GM12878 (cell line): ENCODE measurements around the gene RTF2. TPM values are rescaled to one million over a fixed set of nuclear protein-coding genes. Genes with fewer than 3 reads are reported as not detected.

Experiments
- ATAC-seq: fragments of 200-7000 bp; cut with Tn5 transposase; 3 replicates; pipeline ENCODE4 v1.9.1; 2020; ENCODE audit warnings: mild to moderate bottlenecking, moderate library complexity
- BruUV-seq: library from RNA; stranded (reverse); fragments of 400-500 nt; replicated peaks from 2 replicates; lab custom pipeline; 2021; lab: Mats Ljungman, UMichigan
- CTCF ChIA-PET: fragments of 300-600 bp; sonication (Branson Sonifier 250); formaldehyde crosslinking; extraction: SDS; loops from one replicate; lab custom pipeline; 2021; ENCODE audit warnings: inconsistent platforms; lab: Yijun Ruan, JAX
- POLR2A ChIA-PET: fragments of 350-600 bp; formaldehyde crosslinking; extraction: SDS; loops from one replicate; lab custom pipeline; 2021; ENCODE audit warnings: inconsistent platforms; lab: Charles Lee
- RAD21 ChIA-PET: fragments of 300-600 bp; sonication (Branson Sonifier 250); formaldehyde crosslinking; loops from one replicate; lab custom pipeline; 2023; ENCODE audit warnings: antibody characterized with exemption; ENCODE audit not compliant: unreplicated experiment; lab: Charles Lee
- SMC1A ChIA-PET: fragments of 300-600 bp; sonication (Branson Sonifier 250); formaldehyde crosslinking; loops from one replicate; lab custom pipeline; 2023; ENCODE audit not compliant: unreplicated experiment, uncharacterized antibody; lab: Charles Lee
- DNase-seq: peaks from one replicate; pipeline ENCODE4 v3.0.0-alpha.2; 2011; ENCODE audit warnings: low read depth, low spot score
- FAIRE-seq: peaks from 3 replicates; lab custom pipeline; 2011; peaks lifted over from hg19 to GRCh38; lab: Jason Lieb, UNC
- H2AFZ ChIP-seq: 2 replicates; pipeline ENCODE4 v1.6.0; 2011; ENCODE audit warnings: low read depth, low read length, control low read depth; ENCODE audit not compliant: control insufficient read depth
- H3K27ac ChIP-seq: 2 replicates; pipeline ENCODE4 v1.5.1; 2011; ENCODE audit warnings: control low read depth; ENCODE audit not compliant: control insufficient read depth, insufficient read depth
- H3K27me3 ChIP-seq, 2 experiments: replicated peaks in 1 of 2; 2 replicates each; pipeline versions ENCODE4 v1.6.0 to v1.6.1; 2011; ENCODE audit warnings: low read length in 1 of 2; ENCODE audit not compliant: control insufficient read depth in 2 of 2, insufficient read depth in 2 of 2
- H3K36me3 ChIP-seq, 2 experiments: 2 replicates each; pipeline ENCODE4 v1.5.1; 2011; ENCODE audit warnings: low read length in 1 of 2; ENCODE audit not compliant: control insufficient read depth in 2 of 2, insufficient read depth in 2 of 2
- H3K4me1 ChIP-seq: 2 replicates; pipeline ENCODE4 v1.6.1; 2011; ENCODE audit warnings: mild to moderate bottlenecking, low read length, moderate library complexity, mixed read lengths; ENCODE audit not compliant: control insufficient read depth, insufficient read depth
- H3K4me2 ChIP-seq: 2 replicates; pipeline ENCODE4 v1.6.0; 2011; ENCODE audit warnings: control low read depth; ENCODE audit not compliant: control insufficient read depth, insufficient read depth
- H3K4me3 ChIP-seq: fragments of 200-600 bp; sonication (generic); 2 replicates; pipeline ENCODE4 v1.5.1; 2016
- H3K79me2 ChIP-seq: 2 replicates; pipeline ENCODE4 v1.6.0; 2011; ENCODE audit warnings: low read length; ENCODE audit not compliant: control insufficient read depth, insufficient read depth
- H3K9ac ChIP-seq: 2 replicates; pipeline ENCODE4 v1.8.0; 2011; ENCODE audit warnings: low read length, control low read depth, mixed read lengths; ENCODE audit not compliant: control insufficient read depth, insufficient read depth
- H3K9me3 ChIP-seq: replicated peaks from 3 replicates; pipeline ENCODE4 v1.5.1; 2011; ENCODE audit warnings: mild to moderate bottlenecking, low read length; ENCODE audit not compliant: control insufficient read depth, insufficient read depth
- H4K20me1 ChIP-seq: 2 replicates; pipeline ENCODE4 v1.6.0; 2011; ENCODE audit not compliant: control insufficient read depth, insufficient read depth
- ATF3 ChIP-seq: IDR thresholded peaks from 2 replicates; pipeline ENCODE4 v1.6.1; 2011; ENCODE audit warnings: low read depth, mild to moderate bottlenecking, low read length, moderate library complexity, borderline replicate concordance; ENCODE audit errors: extremely low read depth
- BHLHE40 ChIP-seq, 2 experiments: fragments of 450-650 bp in 1 of 2; IDR thresholded peaks; 2 replicates each; pipeline ENCODE4 v1.6.1; 2011 to 2017; ENCODE audit warnings: low read depth in 2 of 2, borderline replicate concordance in 1 of 2, improper control_type of control experiment in 1 of 2, low read length in 1 of 2, mild to moderate bottlenecking in 1 of 2
- CREM ChIP-seq: IDR thresholded peaks from 2 replicates; pipeline ENCODE4 v1.6.1; 2014; ENCODE audit warnings: antibody characterized with exemption, low read depth
- DPF2 ChIP-seq: fragments of 450-650 bp; IDR thresholded peaks from 2 replicates; pipeline ENCODE4 v1.6.1; 2017; ENCODE audit warnings: mild to moderate bottlenecking
- EGR1 ChIP-seq, 2 experiments: IDR thresholded peaks; 1 replicate in 1 of 2; 2 replicates in 1 of 2; pipeline ENCODE4 v1.6.1; 2011 to 2012; ENCODE audit warnings: low read depth in 2 of 2, low read length in 2 of 2, borderline replicate concordance in 1 of 2, mild to moderate bottlenecking in 1 of 2, moderate library complexity in 1 of 2
- EP300 ChIP-seq, 2 experiments: fragments of 150-350 bp in 1 of 2; IDR thresholded peaks; 2 replicates each; pipeline ENCODE4 v1.6.1; 2011 to 2012; ENCODE audit warnings: low read depth in 2 of 2, low read length in 2 of 2, borderline replicate concordance in 1 of 2, improper control_type of control experiment in 1 of 2, inconsistent platforms in 1 of 2; ENCODE audit not compliant: control insufficient read depth in 1 of 2
- ESRRA ChIP-seq: IDR thresholded peaks from 2 replicates; pipeline ENCODE4 v1.6.1; 2012; ENCODE audit warnings: mild to moderate bottlenecking, low read length, improper control_type of control experiment
- GATAD2B ChIP-seq: fragments of 450-650 bp; conservative IDR thresholded peaks from 2 replicates; pipeline ENCODE4 v1.6.1; 2017; ENCODE audit warnings: low read depth, mild to moderate bottlenecking, moderate library complexity
- HDGF ChIP-seq: fragments of 450-650 bp; IDR thresholded peaks from 2 replicates; pipeline ENCODE4 v1.6.1; 2016; ENCODE audit warnings: antibody characterized with exemption
- IKZF2 ChIP-seq, 2 experiments: fragments of 450-650 bp; IDR thresholded peaks; 2 replicates each; pipeline ENCODE4 v1.6.1; 2017; ENCODE audit warnings: mild to moderate bottlenecking in 2 of 2, moderate library complexity in 2 of 2
- IRF4 ChIP-seq: IDR thresholded peaks from 2 replicates; pipeline ENCODE4 v1.6.1; 2011; ENCODE audit warnings: low read depth, low read length
- JUNB ChIP-seq: IDR thresholded peaks from 2 replicates; pipeline ENCODE4 v1.6.1; 2016; ENCODE audit warnings: antibody characterized with exemption, mild to moderate bottlenecking
- MEF2A ChIP-seq: IDR thresholded peaks from 2 replicates; pipeline ENCODE4 v1.6.1; 2011; ENCODE audit warnings: low read depth, mild to moderate bottlenecking, low read length, moderate library complexity; ENCODE audit not compliant: insufficient read depth
- MTA2 ChIP-seq: fragments of 450-650 bp; IDR thresholded peaks from 2 replicates; pipeline ENCODE4 v1.6.1; 2016; ENCODE audit warnings: low read depth, mild to moderate bottlenecking, moderate library complexity
- PKNOX1 ChIP-seq: fragments of 450-650 bp; IDR thresholded peaks from 2 replicates; pipeline ENCODE4 v1.6.1; 2016; ENCODE audit warnings: mild to moderate bottlenecking
- POLR2AphosphoS2 ChIP-seq: IDR thresholded peaks from 2 replicates; pipeline ENCODE4 v1.6.1; 2011; ENCODE audit warnings: low read depth, mild to moderate bottlenecking, low read length, improper control_type of control experiment, moderate library complexity
- SMC3 ChIP-seq: IDR thresholded peaks from 2 replicates; pipeline ENCODE4 v1.6.1; 2011; ENCODE audit warnings: low read length, improper control_type of control experiment, borderline replicate concordance
- STAT3 ChIP-seq: IDR thresholded peaks from 2 replicates; pipeline ENCODE4 v1.6.1; 2011; ENCODE audit warnings: low read depth, low read length, improper control_type of control experiment
- TBL1XR1 ChIP-seq: IDR thresholded peaks from 2 replicates; pipeline ENCODE4 v1.6.1; 2012; ENCODE audit warnings: low read depth, low read length, improper control_type of control experiment
- TCF12 ChIP-seq: IDR thresholded peaks from 2 replicates; pipeline ENCODE4 v1.6.1; 2011; ENCODE audit warnings: low read depth, mild to moderate bottlenecking, low read length
- TCF3 ChIP-seq: IDR thresholded peaks from 2 replicates; pipeline ENCODE4 v1.6.1; 2012; ENCODE audit warnings: low read depth, mild to moderate bottlenecking, low read length, borderline replicate concordance; ENCODE audit not compliant: insufficient read depth
- YBX1 ChIP-seq: fragments of 450-650 bp; IDR thresholded peaks from 2 replicates; pipeline ENCODE4 v1.6.1; 2016; ENCODE audit warnings: antibody characterized with exemption
- ZNF622 ChIP-seq: fragments of 450-650 bp; IDR thresholded peaks from 2 replicates; pipeline ENCODE4 v1.6.1; 2017; ENCODE audit warnings: mild to moderate bottlenecking, inconsistent platforms
- WGBS: methylation state at CpG from one replicate; pipeline ENCODE4 v1.1.6; 2016; ENCODE audit warnings: low lambda C conversion rate; ENCODE audit not compliant: insufficient replicate concordance, insufficient coverage; ENCODE audit errors: missing lambda C conversion rate; 5-methylcytosine and 5-hydroxymethylcytosine counted together
- in situ Hi-C: fragments of 300-500 bp; cut with MboI; formaldehyde crosslinking; loops from 9 replicates; pipeline ENCODE4 v1.14.3; 2018; ENCODE audit warnings: mixed read lengths
- intact Hi-C: fragments of 100-400 bp; cut with micrococcal nuclease; formaldehyde crosslinking; loops from one replicate; pipeline ENCODE4 v1.14.2; 2022; ENCODE audit not compliant: unreplicated experiment
- polyA plus RNA-seq, 11 experiments: library from polyadenylated mRNA; depleted of rRNA in 4 of 11; unstranded in 6 of 11; stranded (reverse) in 5 of 11; fragments of >200 nt; fragmentation: Nextera tagmentation in 4 of 11; fragmentation: Illumina TruSeq in 1 of 11; extraction: Ambion mirVana in 4 of 11; extraction: Trizol in 1 of 11; gene quantifications; 1 replicate in 1 of 11; 2 replicates in 10 of 11; pipeline versions ENCODE4 v1.2.1 to v1.2.3, GENCODE V29; 2011 to 2016; ENCODE audit warnings: inconsistent platforms in 2 of 11, missing spikeins in 2 of 11, low read depth in 1 of 11
- total RNA-seq, 4 experiments: library from RNA; depleted of rRNA in 3 of 4; stranded (reverse); fragments of >200 nt in 3 of 4; fragmentation: Illumina TruSeq in 1 of 4; extraction: Trizol in 1 of 4; gene quantifications; 2 replicates each; pipeline versions ENCODE4 v1.2.1 to v1.2.3, GENCODE V29; 2013 to 2021

RTF2 gene
- total and polyA plus RNA-seq, 10 of the 15 experiments (the other 5 are each of a cell fraction or from before 2014, with no cell fraction given): 66.2 to 133 (median 82.9) TPM

- Histone ChIP-seq H3K36me3 (no peaks in the 10 kb centered on the region), H3K4me1 (peaks cover 16% of the 10 kb centered on the region), H3K27ac (peak overlapping the region; percentile 17; the same call in 1 of the 2 replicates), H3K9me3 (no peaks in the 10 kb centered on the region), H3K27me3 (no peaks in the 10 kb centered on the region), H3K79me2 (no peaks in the 10 kb centered on the region), H4K20me1 (no peaks in the 10 kb centered on the region), H3K4me2 (peak overlapping the region; percentile 52), H2AFZ (no peak overlapping the region; the same call in 1 of the 2 replicates), H3K9ac (no peak overlapping the region), H3K4me3 (no peak overlapping the region)
- ChIA-PET CTCF (interaction anchor here (1.1 kb wide), 1 partner anchor 12 kb away, joined by 3 read pairs; no protein-coding TSS in a partner anchor), POLR2A (interaction anchor here (0.6 kb wide), 1 partner anchor 1850 kb away, joined by 3 read pairs; no protein-coding TSS in a partner anchor), RAD21 (interaction anchor here (0.8 kb wide), 1 partner anchor 24 kb away, joined by 3 read pairs; no protein-coding TSS in a partner anchor), SMC1A (interaction anchor here (0.7 to 1.1 kb wide), 2 partner anchors 10 to 42 kb away, joined by 3 read pairs; no protein-coding TSS in a partner anchor)
- DNase-seq (peak; percentile 83), ATAC-seq (peak; percentile 92), FAIRE-seq (peak; percentile 90)
- 0% methylated on average over 4 of the region's 4 CpGs for WGBS
- intact Hi-C loops: loop anchor here (1.0 kb wide), 1 partner anchor 22 kb away; no protein-coding TSS in a partner anchor
- no TSS peak for BruUV-seq
- in situ Hi-C loops: loop anchor here (5.0 kb wide), 3 partner anchors 442 to 787 kb away; no protein-coding TSS in a partner anchor
- TF ChIP-seq TBL1XR1: no peak
- peak; percentile 61 for TF ChIP-seq JUNB
- no peak for TF ChIP-seq STAT3
- no peak for TF ChIP-seq POLR2AphosphoS2
- TF ChIP-seq IKZF2 (IDR thresholded peaks at IDR 0.05): peak; percentile 85 to 89
- TF ChIP-seq ATF3: no peak
- peak; percentile 80 for TF ChIP-seq MEF2A
- TF ChIP-seq SMC3: no peak; the same call in 1 of the 2 replicates
- TF ChIP-seq TCF3: no peak
- no peak for TF ChIP-seq PKNOX1
- no peak for TF ChIP-seq ESRRA
- no peak for TF ChIP-seq TCF12
- TF ChIP-seq EP300 (IDR thresholded peaks at IDR 0.05; ENCODE audit: borderline replicate concordance in 1 of 2, control insufficient read depth in 1 of 2, low read depth in 2 of 2, low read length in 2 of 2): 0 out of 4 replicates have a peak, but pooled peaks of 1 of the 2 experiments have one; percentile 44
- TF ChIP-seq BHLHE40 (IDR thresholded peaks at IDR 0.05; ENCODE audit: borderline replicate concordance in 1 of 2, low read depth in 2 of 2, low read length in 1 of 2): 0 out of 4 replicates have a peak, but pooled peaks of 1 of the 2 experiments have one; percentile 10
- no peak for TF ChIP-seq ZNF622
- no peak for TF ChIP-seq CREM
- TF ChIP-seq MTA2: peak; percentile 80
- TF ChIP-seq EGR1 (IDR thresholded peaks at IDR 0.05; ENCODE audit: borderline replicate concordance in 1 of 2, low read depth in 2 of 2, low read length in 2 of 2): no peak
- TF ChIP-seq DPF2: 0 out of 2 replicates have a peak, but pooled peaks have one; percentile 40
- no peak for TF ChIP-seq YBX1
- TF ChIP-seq IRF4: no peak
- TF ChIP-seq GATAD2B: no peak
- TF ChIP-seq HDGF: no peak
Measured at GRCh38 chr20:56554869-56555268, 86.4 kb downstream of the RTF2 start.
